CD4-positive, alpha-beta T cell treated with Interleukin-4 for 1 hour (primary cell): ENCODE data around the gene FBXO44.

Experiments
- DNase-seq, 2 donors: peaks; one replicate each; pipeline ENCODE4 v3.0.0-alpha.2; 2020 to 2022

FBXO44 gene

DNA sequence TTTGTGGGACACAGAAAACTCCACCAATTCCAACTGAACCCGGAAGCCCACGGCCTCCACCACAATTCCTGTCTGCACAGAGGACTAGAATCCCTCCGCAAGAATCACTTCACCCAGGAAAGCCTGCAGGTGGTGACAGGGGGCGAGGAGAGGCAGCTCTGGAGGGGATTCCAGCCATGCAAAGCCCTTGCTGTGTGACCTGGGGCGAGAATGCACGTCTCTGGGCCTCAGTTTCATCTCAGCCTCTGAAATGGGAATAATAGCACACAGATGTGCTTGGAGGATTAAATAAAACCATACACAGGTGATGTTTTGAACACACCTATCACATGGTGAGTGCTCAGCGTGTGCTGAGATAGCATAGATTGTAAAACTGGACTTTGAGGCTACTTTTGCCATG, 14.6 kb upstream of the FBXO44 start:
- DNase-seq, result no peak

- DNase-seq, result no peak
These were observed 13.7 kb upstream of the FBXO44 start for GRCh38 chr1:11640944-11641343.

DNA sequence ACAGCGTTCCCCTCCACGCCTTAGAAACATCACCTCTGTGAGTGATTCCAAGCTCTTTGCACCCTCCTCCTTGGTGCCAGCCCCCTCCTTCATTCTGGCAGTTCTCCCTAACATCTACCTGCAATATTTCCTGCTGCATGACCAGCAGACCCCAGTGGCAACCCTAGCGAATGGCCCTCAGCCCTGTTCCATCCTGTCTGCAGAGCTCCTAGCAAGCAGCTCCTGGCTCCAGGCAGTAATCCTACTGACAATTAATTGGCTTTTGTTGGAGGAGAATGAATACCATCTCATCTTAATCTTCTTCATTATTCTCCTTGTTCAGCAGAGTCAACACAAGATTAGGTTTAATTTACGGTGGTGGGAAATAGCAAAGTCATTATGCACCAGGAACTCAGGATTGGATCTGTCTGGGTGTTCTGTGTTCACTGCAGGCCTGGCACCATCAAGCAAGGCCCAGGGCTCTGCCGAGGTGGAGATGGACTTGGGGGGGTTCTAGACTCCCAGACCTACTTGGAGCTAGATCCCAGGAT, 12.8 kb upstream of the FBXO44 start:
- DNase-seq, result no peak

- peak; percentile 71 to 78 for DNase-seq
These were observed 12.2 kb upstream of the FBXO44 start for GRCh38 chr1:11642418-11643017.

DNA sequence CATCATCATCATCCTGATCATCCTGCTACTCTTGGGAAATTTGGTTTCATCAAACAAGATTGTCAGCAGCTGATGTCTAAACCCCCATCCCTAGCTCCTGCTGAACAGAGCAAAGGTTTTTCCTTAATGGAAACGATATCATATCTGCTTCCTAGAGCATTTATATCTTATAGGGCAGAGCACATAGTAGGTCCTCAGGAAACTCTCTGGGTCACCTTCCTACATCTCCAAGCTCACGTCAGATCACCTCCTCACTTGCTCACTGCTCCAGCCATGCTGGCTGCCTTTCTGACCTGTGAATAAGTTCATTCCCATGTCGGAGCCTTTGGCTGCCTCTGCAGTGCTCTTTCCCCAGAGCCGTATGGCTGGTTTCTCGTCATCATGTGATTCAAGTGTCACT, 10.9 kb upstream of the FBXO44 start:
- no peak for DNase-seq

DNA sequence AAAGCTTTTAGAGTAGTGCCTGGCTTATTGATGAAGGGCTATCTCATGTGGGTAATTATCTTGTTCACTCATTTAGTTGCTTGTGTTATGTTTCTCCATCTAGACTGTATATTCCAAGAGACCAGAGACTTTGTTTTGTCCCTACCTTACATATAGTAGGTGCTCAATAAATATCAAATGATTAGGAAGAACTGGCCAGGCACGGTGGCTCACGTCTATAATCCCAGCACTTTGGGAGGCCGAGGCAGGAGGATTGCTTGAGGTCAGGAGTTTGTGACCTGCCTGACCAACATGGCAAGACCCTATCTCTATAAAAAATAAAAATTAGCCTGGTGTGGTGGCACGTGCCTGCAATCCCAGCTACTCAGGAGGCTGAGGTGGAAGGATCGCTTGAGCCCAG, 9.4 kb upstream of the FBXO44 start:
- DNase-seq, result no peak

- peak; percentile 81 to 82 for DNase-seq
These were observed 8.9 kb upstream of the FBXO44 start for GRCh38 chr1:11645670-11646265.

DNA sequence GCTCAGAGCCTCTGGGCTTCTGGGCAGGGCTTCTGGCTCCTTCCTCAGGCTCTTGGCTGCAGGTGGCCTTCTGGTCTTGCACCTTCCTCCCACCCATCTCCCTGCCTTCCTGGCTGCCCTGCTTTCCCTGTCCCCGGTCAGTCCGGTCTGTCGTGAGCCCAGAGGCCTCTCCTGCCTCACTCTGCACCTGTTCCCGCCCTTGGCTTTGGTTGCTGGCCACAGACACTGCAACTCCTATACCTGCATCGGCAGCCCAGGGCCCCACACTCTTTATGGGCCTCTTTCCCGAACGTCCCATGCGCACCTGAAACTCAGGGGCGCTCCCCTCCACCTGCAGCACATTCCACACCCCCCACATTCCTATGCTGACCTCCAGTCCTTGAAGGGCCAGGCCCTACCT, 8.4 kb upstream of the FBXO44 start:
- DNase-seq, result no peak

DNA sequence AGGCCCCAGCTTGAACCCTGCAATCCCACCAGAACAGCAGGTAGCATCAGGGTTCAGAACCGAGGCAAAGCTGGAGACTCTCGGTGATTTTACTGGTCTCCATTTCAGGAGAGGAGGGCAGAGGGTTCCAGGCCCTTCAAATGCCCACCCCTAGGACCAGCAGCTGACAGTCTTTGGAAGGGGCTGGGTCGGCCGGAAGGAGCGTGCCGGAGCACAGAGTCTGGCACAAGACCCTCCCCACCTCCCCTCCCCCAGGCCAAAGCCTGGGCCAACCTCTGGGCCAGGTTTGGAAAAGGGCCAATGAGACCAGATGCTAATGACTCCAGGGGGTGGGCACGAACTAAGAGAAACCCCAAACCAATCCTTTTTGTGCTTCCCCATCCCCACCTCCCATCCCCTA, 7.3 kb upstream of the FBXO44 start:
- no peak for DNase-seq

DNA sequence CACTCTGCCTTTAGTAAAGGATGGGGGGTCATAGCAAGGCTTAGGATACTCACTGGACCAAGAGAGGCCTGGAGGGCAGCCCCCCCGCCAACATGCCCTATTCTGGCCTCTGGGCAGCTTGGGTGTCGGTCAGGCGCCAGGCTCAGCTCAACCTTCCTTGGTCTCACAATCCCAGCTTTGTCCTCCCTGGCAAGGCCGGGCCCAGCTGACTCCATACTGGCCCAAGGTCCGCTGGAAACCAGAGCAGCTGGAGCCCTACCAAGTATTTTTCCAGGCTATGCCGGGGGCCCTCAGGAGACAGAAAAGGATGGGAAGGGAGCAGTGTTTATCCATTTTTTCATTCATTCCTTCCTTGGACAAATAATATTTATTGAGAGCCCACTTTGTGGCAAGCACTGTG, 6.6 kb upstream of the FBXO44 start:
- DNase-seq, result no peak

DNA sequence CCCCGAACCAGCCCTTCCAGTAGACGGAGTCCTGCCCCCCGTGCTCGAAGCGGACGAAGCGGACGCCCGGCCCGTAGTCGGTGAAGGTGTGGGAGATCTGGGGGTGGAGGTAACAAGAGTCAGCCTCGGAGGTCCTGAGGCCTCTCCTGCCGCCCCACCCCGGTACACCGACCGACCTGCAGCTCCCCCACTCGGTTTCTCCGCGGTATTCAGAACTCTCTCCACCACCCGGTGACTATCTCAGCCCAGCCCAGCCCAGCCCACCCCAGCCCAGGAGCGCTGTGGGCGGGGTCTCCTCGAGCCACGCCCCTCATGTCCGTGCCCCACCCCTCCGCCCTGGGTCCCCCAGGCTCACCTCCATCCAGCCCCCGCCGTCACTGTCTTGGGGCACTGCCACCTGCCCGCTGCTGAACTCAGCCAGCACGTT, 5.9 kb upstream of the FBXO44 start:
- peak; percentile 44 to 52 for DNase-seq

GRCh38 chr1:11649237-11649623, 5.4 kb upstream of the FBXO44 start:
- DNase-seq, result no peak

- DNase-seq, result no peak
These were observed 4.9 kb upstream of the FBXO44 start for GRCh38 chr1:11649624-11650330.

GRCh38 chr1:11650331-11650991, 4.2 kb upstream of the FBXO44 start:
- peak; percentile 88 to 89 for DNase-seq

- DNase-seq, result no peak
These were observed 3.7 kb upstream of the FBXO44 start for GRCh38 chr1:11651017-11651416.

DNA sequence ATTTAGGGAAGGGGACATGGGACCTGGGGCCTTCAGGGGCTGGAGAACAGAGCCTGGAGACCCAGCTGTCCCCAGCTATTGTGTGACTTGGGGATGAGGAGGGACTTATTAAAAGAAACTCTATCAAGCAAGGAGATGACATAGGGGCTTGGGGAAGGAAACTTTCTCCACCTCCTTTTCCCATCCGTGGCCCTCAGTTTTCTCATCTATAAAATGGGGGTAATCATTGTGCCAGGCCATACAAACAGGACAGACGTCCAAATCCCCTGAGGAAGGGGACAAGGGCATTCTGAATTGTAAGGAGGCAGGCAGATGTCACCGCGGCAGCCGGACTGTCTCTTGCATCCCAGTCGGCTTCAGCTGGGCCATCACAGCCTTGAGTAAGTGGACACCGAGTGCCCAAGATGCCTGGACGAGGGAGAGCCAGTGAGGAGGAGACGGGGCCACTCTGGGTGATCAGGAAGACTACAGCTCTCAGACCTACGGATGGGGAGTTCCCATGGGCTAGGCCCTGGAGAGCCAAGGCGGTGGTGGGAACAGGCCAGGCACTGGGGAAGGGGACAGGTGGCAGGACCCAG, 2.4 kb upstream of the FBXO44 start:
- DNase-seq, result no peak

- no peak for DNase-seq
These were observed 1.4 kb upstream of the FBXO44 start for GRCh38 chr1:11653101-11653860.

DNA sequence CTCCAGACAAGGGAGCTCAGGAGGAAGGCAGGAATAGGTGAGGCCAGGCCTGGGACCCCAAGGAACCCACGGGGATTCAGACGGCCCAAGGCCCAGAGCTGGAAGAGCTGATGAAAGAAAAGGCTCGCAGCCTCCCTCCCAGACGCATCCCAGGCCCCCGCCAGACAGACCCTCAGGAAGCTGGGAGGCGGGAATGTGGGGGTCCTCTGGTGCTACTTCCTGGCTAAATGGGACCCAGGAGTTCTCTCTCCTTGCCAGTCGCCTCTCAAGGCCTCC, 878 bp upstream of the FBXO44 start:
- no peak for DNase-seq

DNA sequence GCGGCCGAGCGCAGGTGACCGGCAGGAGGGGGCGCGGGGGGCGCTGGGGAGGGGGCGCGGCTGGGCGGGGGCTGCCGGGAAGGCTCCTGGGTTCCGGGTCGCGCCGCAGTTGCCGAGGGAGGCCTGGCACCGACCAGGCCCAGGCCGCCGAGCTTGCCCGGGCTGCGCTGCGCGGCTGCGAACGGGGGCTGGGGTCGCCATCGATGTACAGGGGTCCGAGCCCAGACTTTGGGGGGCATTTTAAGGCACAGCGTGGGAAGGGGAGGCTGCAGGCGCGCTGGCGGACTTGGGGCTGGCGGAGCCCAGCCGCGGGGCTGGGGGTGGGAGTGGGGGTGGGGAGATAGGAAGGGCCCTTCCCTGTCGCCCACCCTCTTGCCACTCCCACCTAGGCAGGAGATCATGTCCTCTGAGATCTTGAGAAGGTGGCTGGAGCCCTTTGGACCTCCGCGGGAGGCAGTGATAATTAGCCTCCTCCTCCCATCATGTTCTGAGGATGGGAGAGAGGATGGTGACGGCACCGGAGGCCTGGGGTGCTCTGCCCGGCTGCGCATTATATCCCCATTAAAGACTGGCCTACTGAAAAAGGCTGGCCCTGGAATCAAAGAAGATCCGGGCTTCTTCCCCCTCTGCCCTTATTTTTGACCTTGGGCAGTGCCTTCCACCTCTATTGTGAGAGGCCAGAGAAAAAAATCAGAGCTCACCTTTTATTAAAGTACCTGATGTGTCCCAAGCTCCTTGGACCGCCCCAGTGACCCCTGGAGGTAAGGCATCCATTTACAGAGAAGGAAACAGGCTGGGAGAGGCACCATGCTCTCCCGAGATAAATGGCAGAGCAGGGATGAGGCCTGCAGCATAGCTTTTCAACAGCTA, 497 bp downstream of the FBXO44 start:
- DNase-seq, result no peak

- no peak for DNase-seq
These were observed 3.0 kb downstream of the FBXO44 start for GRCh38 chr1:11657654-11658053.

GRCh38 chr1:11658542-11658941, 3.9 kb downstream of the FBXO44 start:
- DNase-seq, result no peak

- no peak for DNase-seq
These were observed 5.1 kb downstream of the FBXO44 start for GRCh38 chr1:11659748-11660147.
